Liver (tissue), 9 donors: ENCODE data around the gene AFMID. TPM values are rescaled to one million over a fixed set of nuclear protein-coding genes. Genes with fewer than 3 reads are reported as not detected.

Source experiments
- DNase-seq: peaks from one replicate; pipeline ENCODE4 v3.0.0-alpha.2; 2017; ENCODE audit warnings: low spot score
- H3K27ac ChIP-seq, 2 donors: one replicate each; pipeline ENCODE4 v1.7.0; 2013; ENCODE audit warnings: inconsistent platforms in 2 of 2, low read length in 2 of 2, control low read depth in 1 of 2, low read depth in 1 of 2, mild to moderate bottlenecking in 1 of 2
- H3K27me3 ChIP-seq, 4 donors: one replicate each; pipeline versions ENCODE4 v1.6.1 to v1.7.0; 2013; ENCODE audit warnings: low read length in 3 of 4, inconsistent platforms in 1 of 4, mild to moderate bottlenecking in 1 of 4, moderate library complexity in 1 of 4; ENCODE audit not compliant: control insufficient read depth in 4 of 4, insufficient read depth in 4 of 4
- H3K36me3 ChIP-seq, 4 donors: one replicate each; pipeline versions ENCODE4 v1.6.1 to v1.7.0; 2013; ENCODE audit warnings: low read length in 3 of 4, mild to moderate bottlenecking in 3 of 4, low read depth in 1 of 4, moderate library complexity in 1 of 4; ENCODE audit not compliant: control insufficient read depth in 4 of 4, insufficient read depth in 3 of 4
- H3K4me1 ChIP-seq, 4 donors: one replicate each; pipeline versions ENCODE4 v1.6.1 to v1.7.0; 2013; ENCODE audit warnings: low read length in 3 of 4, mild to moderate bottlenecking in 3 of 4, moderate library complexity in 1 of 4; ENCODE audit not compliant: control insufficient read depth in 4 of 4, insufficient read depth in 4 of 4
- H3K4me3 ChIP-seq, 3 donors: one replicate each; pipeline versions ENCODE4 v1.6.1 to v1.7.0; 2013; ENCODE audit warnings: low read length in 3 of 3, control low read depth in 1 of 3, low read depth in 1 of 3, mild to moderate bottlenecking in 1 of 3
- H3K9ac ChIP-seq, 2 donors: one replicate each; pipeline ENCODE4 v1.7.0; 2013; ENCODE audit warnings: low read length in 2 of 2, mild to moderate bottlenecking in 2 of 2, moderate library complexity in 2 of 2, control low read depth in 1 of 2, low read depth in 1 of 2
- H3K9me3 ChIP-seq, 4 donors: one replicate each; pipeline versions ENCODE4 v1.6.1 to v1.7.0; 2013; ENCODE audit warnings: low read length in 3 of 4; ENCODE audit not compliant: control insufficient read depth in 4 of 4
- ATF3 ChIP-seq: IDR thresholded peaks from 2 replicates; pipeline ENCODE4 v1.6.1; 2016; ENCODE audit warnings: antibody characterized with exemption
- EGR1 ChIP-seq, 2 donors: IDR thresholded peaks; 2 replicates each; pipeline ENCODE4 v1.6.1; 2016 to 2018; ENCODE audit warnings: antibody characterized with exemption in 2 of 2, low read depth in 2 of 2
- FOXA1 ChIP-seq: IDR thresholded peaks from 2 replicates; pipeline ENCODE4 v1.6.1; 2016; ENCODE audit warnings: antibody characterized with exemption
- GABPA ChIP-seq, 2 donors: IDR thresholded peaks in 1 of 2; conservative IDR thresholded peaks in 1 of 2; 2 replicates each; pipeline ENCODE4 v1.6.1; 2016; ENCODE audit warnings: antibody characterized with exemption in 2 of 2, mild to moderate bottlenecking in 1 of 2, moderate library complexity in 1 of 2
- HNF4A ChIP-seq, 2 donors: conservative IDR thresholded peaks; 2 replicates each; pipeline ENCODE4 v1.6.1; 2016; ENCODE audit warnings: antibody characterized with exemption in 2 of 2, mild to moderate bottlenecking in 2 of 2
- HNF4G ChIP-seq: IDR thresholded peaks from 2 replicates; pipeline ENCODE4 v1.6.1; 2016; ENCODE audit warnings: antibody characterized with exemption
- JUND ChIP-seq, 2 donors: IDR thresholded peaks; 2 replicates each; pipeline ENCODE4 v1.6.1; 2016; ENCODE audit warnings: antibody characterized with exemption in 2 of 2
- MAX ChIP-seq: IDR thresholded peaks from 2 replicates; pipeline ENCODE4 v1.6.1; 2016; ENCODE audit warnings: antibody characterized with exemption
- RAD21 ChIP-seq, 2 donors: IDR thresholded peaks; 2 replicates each; pipeline ENCODE4 v1.6.1; 2016; ENCODE audit warnings: antibody characterized with exemption in 2 of 2, mild to moderate bottlenecking in 2 of 2
- SP1 ChIP-seq: IDR thresholded peaks from 2 replicates; pipeline ENCODE4 v1.6.1; 2018; ENCODE audit warnings: antibody characterized with exemption, mild to moderate bottlenecking
- TAF1 ChIP-seq: conservative IDR thresholded peaks from 2 replicates; pipeline ENCODE4 v1.6.1; 2016; ENCODE audit warnings: antibody characterized with exemption, mild to moderate bottlenecking
- YY1 ChIP-seq: IDR thresholded peaks from 2 replicates; pipeline ENCODE4 v1.6.1; 2016; ENCODE audit warnings: antibody characterized with exemption, mild to moderate bottlenecking
- WGBS: extraction: QIAGEN DNeasy Blood & Tissue Kit; methylation state at CpG from one replicate; pipeline ENCODE4 v1.1.7; 2013; 5-methylcytosine and 5-hydroxymethylcytosine counted together
- polyA plus RNA-seq, 2 donors: library from polyadenylated mRNA; stranded (reverse) in 1 of 2; unstranded in 1 of 2; fragments of 200-250 nt in 1 of 2; fragments of >200 nt in 1 of 2; fragmentation: Nextera tagmentation in 1 of 2; extraction: Ambion mirVana in 1 of 2; gene quantifications; one replicate each; pipeline versions ENCODE4 v1.2.1 to v1.2.3, GENCODE V29; 2013 to 2015
- total RNA-seq, 2 donors: library from RNA; depleted of rRNA; stranded (reverse); fragments of >200 nt; gene quantifications; one replicate each; pipeline ENCODE4 v1.2.3, GENCODE V29; 2014
- TF ChIP-seq, protein P1 (sequence below): IDR thresholded peaks from 2 replicates; pipeline ENCODE4 v1.6.1; 2016; ENCODE audit warnings: antibody characterized with exemption, mild to moderate bottlenecking
- TF ChIP-seq, protein P2 (sequence below): IDR thresholded peaks from 2 replicates; pipeline ENCODE4 v1.6.1; 2016; ENCODE audit warnings: antibody characterized with exemption
- TF ChIP-seq, protein P3 (sequence below): fragments of 150-350 bp; IDR thresholded peaks from 2 replicates; pipeline ENCODE4 v1.5.1; 2017; ENCODE audit warnings: improper control_type of control experiment, low read depth, low read length; ENCODE audit not compliant: missing input control
- donor health status: healthy.
- donor health status: healthy.
- donor health status: healthy.
- donor health status: healthy.
- donor health status: healthy.

AFMID gene
- total and polyA plus RNA-seq, 4 donors: 73.4 to 201 (median 138) TPM

DNA sequence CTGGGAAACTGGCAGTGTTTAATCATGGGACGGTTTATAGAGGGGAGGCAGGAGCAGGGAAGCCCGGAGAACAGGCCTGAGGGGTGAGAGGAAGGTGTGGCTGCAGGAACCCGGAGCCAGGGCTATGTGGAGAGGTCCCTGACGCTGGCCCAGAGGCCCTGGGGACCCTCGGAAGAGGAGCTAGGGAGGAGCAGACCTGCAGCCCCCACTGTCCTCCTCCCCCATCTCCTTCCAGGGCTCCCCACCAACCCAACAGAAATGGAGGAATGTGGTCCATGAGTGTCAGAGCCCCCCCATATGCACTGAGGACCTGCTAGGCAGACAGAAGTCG lies 64.6 kb downstream of the AFMID start:
- H3K27ac ChIP-seq: no peak overlapping the region
- no peak for DNase-seq
- TF ChIP-seq SP1 (no peak), EGR1 (IDR thresholded peaks at IDR 0.05; ENCODE audit: low read depth in 2 of 2) (no peak), RAD21 (IDR thresholded peaks at IDR 0.05) (no peak), TAF1 (no peak), HNF4G (no peak), JUND (IDR thresholded peaks at IDR 0.05) (no peak), GABPA (IDR thresholded peaks at IDR 0.05 in 1 of 2, conservative IDR thresholded peaks at IDR 0.05 in 1 of 2) (no peak)
- TF ChIP-seq, protein P1, sequence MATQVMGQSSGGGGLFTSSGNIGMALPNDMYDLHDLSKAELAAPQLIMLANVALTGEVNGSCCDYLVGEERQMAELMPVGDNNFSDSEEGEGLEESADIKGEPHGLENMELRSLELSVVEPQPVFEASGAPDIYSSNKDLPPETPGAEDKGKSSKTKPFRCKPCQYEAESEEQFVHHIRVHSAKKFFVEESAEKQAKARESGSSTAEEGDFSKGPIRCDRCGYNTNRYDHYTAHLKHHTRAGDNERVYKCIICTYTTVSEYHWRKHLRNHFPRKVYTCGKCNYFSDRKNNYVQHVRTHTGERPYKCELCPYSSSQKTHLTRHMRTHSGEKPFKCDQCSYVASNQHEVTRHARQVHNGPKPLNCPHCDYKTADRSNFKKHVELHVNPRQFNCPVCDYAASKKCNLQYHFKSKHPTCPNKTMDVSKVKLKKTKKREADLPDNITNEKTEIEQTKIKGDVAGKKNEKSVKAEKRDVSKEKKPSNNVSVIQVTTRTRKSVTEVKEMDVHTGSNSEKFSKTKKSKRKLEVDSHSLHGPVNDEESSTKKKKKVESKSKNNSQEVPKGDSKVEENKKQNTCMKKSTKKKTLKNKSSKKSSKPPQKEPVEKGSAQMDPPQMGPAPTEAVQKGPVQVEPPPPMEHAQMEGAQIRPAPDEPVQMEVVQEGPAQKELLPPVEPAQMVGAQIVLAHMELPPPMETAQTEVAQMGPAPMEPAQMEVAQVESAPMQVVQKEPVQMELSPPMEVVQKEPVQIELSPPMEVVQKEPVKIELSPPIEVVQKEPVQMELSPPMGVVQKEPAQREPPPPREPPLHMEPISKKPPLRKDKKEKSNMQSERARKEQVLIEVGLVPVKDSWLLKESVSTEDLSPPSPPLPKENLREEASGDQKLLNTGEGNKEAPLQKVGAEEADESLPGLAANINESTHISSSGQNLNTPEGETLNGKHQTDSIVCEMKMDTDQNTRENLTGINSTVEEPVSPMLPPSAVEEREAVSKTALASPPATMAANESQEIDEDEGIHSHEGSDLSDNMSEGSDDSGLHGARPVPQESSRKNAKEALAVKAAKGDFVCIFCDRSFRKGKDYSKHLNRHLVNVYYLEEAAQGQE: no peak
- TF ChIP-seq, protein P2, sequence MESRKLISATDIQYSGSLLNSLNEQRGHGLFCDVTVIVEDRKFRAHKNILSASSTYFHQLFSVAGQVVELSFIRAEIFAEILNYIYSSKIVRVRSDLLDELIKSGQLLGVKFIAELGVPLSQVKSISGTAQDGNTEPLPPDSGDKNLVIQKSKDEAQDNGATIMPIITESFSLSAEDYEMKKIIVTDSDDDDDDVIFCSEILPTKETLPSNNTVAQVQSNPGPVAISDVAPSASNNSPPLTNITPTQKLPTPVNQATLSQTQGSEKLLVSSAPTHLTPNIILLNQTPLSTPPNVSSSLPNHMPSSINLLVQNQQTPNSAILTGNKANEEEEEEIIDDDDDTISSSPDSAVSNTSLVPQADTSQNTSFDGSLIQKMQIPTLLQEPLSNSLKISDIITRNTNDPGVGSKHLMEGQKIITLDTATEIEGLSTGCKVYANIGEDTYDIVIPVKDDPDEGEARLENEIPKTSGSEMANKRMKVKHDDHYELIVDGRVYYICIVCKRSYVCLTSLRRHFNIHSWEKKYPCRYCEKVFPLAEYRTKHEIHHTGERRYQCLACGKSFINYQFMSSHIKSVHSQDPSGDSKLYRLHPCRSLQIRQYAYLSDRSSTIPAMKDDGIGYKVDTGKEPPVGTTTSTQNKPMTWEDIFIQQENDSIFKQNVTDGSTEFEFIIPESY: no peak
- TF ChIP-seq, protein P3, sequence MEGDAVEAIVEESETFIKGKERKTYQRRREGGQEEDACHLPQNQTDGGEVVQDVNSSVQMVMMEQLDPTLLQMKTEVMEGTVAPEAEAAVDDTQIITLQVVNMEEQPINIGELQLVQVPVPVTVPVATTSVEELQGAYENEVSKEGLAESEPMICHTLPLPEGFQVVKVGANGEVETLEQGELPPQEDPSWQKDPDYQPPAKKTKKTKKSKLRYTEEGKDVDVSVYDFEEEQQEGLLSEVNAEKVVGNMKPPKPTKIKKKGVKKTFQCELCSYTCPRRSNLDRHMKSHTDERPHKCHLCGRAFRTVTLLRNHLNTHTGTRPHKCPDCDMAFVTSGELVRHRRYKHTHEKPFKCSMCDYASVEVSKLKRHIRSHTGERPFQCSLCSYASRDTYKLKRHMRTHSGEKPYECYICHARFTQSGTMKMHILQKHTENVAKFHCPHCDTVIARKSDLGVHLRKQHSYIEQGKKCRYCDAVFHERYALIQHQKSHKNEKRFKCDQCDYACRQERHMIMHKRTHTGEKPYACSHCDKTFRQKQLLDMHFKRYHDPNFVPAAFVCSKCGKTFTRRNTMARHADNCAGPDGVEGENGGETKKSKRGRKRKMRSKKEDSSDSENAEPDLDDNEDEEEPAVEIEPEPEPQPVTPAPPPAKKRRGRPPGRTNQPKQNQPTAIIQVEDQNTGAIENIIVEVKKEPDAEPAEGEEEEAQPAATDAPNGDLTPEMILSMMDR: no peak
- no peaks in the 10 kb centered on the region for H3K9me3 ChIP-seq
- no peak overlapping the region for H3K4me3 ChIP-seq
- H3K36me3 ChIP-seq: no peaks in the 10 kb centered on the region
- H3K4me1 ChIP-seq: peaks cover 0 to 20% (median 5%) of the 10 kb centered on the region in 4 donors
- no peak overlapping the region for H3K9ac ChIP-seq
- 58% methylated on average over 6 of the region's 6 CpGs for WGBS
- H3K27me3 ChIP-seq: no peaks in the 10 kb centered on the region

DNA sequence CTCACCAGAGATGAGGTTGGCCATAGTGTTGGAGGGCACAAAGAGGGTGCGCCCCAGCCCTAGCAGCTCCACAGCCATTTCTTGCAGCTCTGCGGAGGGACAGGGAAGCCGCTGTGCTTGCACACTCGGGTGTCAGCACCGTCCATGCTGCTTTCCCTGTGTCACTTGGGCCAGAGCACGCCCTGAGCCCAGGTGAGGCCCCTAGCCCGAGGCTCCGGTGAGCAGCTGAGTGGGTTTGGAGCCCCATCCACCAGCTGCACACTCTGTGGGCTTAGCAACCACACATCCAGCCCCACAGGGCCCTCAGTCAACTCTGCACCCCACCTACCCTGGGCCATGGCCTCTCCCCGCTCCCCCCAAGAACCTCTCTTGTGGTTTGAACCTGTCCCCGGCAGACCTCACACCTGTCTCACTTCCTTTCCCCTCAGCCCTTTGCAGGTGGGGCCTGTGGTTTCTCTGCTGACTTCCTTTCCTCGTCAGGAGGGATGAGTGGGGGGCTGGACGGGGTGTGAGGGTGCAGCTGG lies 65.0 kb downstream of the AFMID start:
- Histone ChIP-seq H3K36me3 (no peaks in the 10 kb centered on the region), H3K27me3 (no peaks in the 10 kb centered on the region), H3K9ac (no peak overlapping the region), H3K9me3 (no peaks in the 10 kb centered on the region), H3K4me3 (no peak overlapping the region), H3K27ac (no peak overlapping the region), H3K4me1 (peaks cover 0 to 22% (median 7%) of the 10 kb centered on the region in 4 donors)
- no peak for DNase-seq
- WGBS: 75% methylated on average over 12 of the region's 12 CpGs
- TF ChIP-seq HNF4A (conservative IDR thresholded peaks at IDR 0.05) (no peak), MAX (no peak), FOXA1 (no peak), ATF3 (no peak), GABPA (IDR thresholded peaks at IDR 0.05 in 1 of 2, conservative IDR thresholded peaks at IDR 0.05 in 1 of 2) (no peak), YY1 (no peak), HNF4G (no peak), SP1 (no peak), EGR1 (IDR thresholded peaks at IDR 0.05; ENCODE audit: low read depth in 2 of 2) (no peak), TAF1 (no peak)
- TF ChIP-seq, protein P2: no peak
- TF ChIP-seq, protein P1: no peak
